GM21381 (cell line): Measurements from ENCODE around the gene ATP7A.
"Not testable (repeated sequence)": the region's sequence is repeated elsewhere in the genome, so short reads cannot be mapped to it uniquely, and the experiment has no call there.

Source experiments
- ATAC-seq: cut with Tn5 transposase; IDR thresholded peaks from one replicate; pipeline ENCODE4 v1.9.1; 2021; ENCODE audit warnings: mild to moderate bottlenecking, moderate library complexity; ENCODE audit not compliant: unreplicated experiment

ATP7A gene

DNA sequence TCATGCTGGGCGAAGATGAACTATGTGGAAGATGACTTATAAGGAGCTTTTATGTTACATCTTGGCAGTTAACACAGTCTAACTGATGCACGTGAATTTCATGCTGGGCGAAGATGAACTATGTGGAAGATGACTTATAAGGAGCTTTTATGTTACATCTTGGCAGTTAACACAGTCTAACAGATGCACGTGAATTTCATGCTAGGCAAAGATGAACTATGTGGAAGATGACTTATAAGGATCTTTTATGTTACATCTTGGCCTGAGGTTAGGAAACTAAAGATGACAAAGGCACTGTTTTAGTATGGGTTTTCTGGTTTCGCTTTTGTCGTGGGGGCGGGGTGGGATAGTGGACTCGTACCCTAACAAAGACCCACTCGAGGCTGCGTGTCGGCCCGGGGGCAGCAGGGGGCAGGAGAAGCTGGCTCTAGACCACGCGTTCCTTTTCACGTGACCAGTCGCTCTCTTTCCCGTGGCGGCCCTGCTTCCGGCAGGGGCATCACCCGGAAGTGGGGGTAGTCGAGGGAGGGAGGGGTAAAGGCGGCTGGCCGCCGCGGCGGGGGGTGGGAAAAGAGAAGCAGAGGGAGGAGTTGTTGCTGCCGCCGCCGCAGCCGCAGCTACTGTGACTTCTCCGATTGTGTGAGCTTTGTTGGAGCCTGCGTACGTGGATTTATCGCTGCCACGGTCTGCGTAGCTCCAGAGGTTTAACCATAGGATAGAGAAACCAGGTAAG is at the start of gene ATP7A:
Gene ATP7A (plus strand): TSS at position 586 of the 733 bp plus-strand sequence. CDS start 60,949 bp downstream, outside the sequence.
- peak; percentile 95 for ATAC-seq

DNA sequence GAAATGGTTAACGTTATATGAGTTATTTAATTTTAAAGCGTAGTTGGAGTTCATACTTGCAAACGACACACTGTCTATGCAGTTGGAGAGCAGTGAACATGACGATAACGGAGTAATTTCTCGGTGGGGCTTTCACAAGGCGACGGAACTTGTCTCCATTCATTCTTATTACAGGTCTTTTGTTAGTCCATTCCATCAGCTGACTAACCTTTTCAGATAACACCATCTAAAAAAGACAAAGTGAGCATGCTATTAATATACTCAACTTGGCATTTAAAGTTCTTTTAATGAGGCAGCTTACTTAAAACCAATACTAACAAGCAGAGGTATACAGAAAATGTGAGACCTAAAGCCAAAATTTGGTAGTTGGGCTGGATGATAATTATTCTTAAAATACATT is 35.1 kb upstream of the ATP7A start:
- ATAC-seq, result no peak

DNA sequence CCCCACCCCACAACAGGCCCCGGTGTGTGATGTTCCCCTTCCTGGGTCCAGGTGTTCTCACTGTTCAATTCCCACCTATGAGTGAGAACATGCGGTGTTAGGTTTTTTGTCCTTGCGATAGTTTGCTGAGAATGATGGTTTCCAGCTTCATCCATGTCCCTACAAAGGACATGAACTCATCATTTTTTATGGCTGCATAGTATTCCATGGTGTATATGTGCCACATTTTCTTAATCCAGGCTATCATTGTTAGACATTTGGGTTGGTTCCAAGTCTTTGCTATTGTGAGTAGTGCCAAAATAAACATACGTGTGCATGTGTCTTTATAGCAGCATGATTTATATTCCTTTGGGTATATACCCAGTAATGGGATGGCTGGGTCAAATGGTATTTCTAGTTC is 29.1 kb upstream of the ATP7A start:
- ATAC-seq, result not testable (repeated sequence)

DNA sequence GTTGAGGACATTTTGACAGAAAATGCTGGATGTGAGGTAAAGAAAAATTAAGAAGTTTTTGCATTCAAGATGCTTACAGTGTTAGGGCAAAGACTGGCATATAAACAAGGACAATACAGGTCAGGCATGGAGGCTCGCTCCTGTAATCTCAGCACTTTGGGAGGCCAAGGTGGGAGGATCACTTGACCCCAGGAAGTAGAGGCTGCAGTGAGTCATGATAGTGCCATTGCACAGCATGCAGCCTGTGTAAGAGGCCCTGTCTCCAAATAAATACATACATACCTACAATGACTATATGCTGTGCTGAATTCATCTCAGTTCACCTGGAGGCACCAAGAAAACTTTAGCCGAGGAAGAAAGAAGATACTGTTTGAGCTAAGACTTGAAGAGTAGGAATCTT is 17.6 kb upstream of the ATP7A start:
- ATAC-seq, result no peak

DNA sequence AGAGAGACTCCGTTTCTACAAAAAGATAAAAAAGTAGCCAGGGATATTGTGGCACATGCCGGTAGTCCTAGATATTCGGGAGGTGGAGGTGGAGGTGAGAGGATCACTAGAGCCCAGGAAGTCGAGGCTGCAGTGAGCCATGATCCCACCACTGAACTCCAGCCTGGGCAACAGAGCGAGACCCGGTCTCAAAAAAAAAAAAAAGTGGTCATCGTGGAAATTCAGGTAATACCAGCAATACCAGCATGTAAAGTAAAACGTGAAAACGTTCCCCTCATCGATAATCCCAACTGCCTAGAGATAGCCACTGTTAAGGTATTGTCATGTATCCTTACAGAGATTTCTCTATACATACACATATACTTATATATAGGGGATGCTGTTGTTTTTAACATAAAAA is 16.8 kb upstream of the ATP7A start:
- no peak for ATAC-seq

DNA sequence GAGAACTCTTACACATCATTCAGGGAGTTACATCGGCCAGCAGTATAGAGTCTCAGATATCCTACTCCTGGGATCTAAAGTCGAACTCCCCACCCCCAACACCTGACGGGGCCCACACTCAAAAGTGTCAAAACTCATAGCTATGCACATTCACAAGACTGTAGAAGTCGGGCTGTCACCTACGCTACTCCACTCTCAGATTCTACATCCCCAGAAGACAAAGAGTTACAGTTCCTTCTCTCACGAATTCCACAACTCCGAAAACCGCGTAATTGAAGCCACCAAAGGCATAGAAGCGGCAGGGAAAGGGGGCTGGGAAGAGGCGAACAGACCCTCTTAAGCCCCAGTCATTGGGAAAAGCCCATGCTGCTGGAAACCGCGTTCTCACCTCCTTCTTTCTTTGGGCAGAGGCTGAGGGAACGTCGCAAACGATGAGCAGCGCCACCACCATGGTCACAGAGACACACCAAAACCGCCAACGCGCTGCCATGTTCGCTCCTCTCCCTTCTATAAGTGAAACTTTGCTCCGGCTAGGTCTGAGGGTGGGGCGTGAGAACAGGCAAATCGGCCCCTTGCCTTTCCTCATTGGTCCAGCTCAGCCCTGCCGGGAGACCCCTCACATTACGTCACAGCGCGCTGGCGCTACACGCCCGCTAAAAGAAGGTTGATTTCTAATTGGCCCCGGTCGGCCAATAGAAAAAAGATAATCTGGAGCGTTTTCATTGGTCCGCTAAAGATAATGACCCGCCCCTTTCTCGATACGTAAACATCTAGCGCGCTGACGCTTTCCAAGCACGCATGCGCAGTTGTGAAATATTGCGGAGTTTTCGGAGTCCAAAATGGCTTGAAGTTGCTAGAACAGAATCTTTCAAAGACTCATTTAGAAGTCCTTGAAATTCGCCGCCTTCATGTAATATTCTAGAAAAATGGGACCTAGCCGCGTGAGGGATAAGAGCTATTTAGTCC is 15.3 kb upstream of the ATP7A start, which contains the start of gene MAGT1:
Gene MAGT1 (minus strand): TSS at position 515 of the 966 bp plus-strand sequence. CDS start 25 bp downstream, at position 490.
- ATAC-seq, result peak; percentile 89

DNA sequence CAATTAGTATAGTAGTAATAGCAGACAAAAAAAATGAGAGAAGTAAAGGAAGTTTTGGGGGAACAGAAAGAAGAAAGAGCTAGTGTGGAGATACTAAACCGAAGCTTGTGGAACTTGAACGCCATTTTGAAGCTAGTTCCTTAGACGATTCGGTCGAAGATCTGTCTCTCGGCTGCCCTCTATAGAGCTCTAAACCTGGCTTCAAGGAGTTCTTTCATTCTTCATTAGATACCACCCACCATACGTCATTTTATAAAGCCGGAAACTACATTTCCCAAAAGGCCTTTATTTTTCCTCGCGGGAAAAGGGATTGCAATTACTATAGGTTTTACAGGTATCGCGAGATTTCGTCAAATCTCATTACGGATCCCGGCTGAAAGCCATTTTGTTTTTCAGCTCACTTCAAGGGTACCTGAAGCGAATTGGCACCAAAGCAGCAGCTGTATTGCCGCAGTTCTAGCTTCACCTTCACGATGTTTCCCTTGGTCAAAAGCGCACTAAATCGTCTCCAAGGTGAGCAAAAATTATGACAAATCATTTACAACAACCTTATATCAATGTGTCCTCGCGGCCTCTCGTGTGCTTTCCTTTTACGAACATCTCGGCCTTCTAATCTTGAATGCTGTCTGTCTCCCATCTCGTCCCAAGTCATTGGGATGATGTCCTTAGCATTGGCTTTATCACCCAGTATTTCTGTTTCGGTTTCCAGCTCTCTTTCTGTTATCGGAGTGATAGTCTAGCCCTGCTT is 11.2 kb upstream of the ATP7A start, which contains the start of gene COX7B:
Gene COX7B (plus strand): TSS at position 388 of the 748 bp plus-strand sequence. CDS start 86 bp downstream, at position 474.
- peak; percentile 60 for ATAC-seq

DNA sequence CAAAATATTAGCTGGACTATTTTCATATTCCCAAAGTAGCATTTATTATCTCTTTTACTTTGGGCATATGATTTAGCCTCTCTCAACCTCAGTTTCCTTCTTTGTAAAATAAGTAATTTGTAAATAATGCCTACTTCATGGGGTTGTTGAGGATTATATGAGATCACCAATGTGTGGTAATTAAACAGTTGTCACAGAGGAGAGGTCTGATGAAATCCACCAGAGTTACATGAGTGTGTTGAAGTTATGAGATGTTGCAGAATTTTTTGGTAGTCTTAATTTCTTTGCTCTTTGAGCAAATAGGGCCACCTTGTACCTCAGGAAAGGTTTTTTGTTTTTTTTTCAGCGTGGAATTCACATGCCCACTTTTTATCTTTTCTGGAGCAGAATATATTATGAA is 9.8 kb upstream of the ATP7A start:
- no peak for ATAC-seq

DNA sequence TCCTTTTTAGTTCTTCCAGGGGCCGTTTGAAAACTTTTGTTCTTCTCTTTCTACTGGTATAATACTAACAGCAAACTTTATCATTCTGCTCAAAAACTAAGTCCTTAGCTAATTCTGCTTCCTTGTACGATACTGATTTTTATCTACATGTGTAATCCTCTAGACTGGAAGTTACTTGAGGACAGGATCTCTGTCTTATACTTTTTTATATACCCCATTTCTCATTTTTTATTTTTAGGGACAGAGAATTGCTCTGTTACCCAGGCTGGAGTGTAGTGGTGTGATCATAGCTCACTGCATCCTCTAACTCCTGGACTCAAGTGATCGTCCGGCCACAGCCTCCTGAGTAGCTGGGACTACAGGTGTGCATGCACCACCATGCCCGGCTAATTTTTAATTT is 9.0 kb upstream of the ATP7A start:
- no peak for ATAC-seq

DNA sequence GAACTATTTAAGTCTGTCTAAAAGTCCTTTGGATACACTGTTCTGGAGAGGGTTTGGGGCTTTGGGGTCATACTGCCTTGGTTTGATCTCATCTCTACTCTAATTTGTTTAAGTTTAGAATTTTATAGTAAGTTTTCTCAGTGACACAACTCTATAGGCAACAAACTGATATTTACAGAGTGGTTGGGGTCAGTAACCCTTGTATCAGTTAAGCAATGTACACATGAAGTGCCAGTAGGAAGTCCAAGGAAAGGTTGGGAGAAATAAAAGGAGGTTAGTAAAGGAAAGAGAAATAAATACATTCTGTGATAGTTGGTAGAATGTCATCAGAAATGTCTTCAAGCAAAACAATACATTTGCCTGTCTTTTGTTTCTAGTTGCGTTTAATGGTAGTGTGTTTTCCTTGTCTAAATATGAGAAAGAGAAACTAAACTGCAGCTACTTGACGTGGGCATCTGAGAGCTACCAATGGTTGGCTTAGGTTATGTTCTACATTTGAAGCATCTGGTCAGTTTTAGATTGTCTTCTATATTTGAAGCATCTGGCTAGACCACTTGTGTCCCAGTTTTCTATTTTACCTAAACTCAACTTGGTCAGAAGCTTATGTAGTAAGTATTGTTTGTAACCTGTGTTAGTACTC is 6.9 kb downstream of the ATP7A start:
- ATAC-seq, result peak; percentile 52

DNA sequence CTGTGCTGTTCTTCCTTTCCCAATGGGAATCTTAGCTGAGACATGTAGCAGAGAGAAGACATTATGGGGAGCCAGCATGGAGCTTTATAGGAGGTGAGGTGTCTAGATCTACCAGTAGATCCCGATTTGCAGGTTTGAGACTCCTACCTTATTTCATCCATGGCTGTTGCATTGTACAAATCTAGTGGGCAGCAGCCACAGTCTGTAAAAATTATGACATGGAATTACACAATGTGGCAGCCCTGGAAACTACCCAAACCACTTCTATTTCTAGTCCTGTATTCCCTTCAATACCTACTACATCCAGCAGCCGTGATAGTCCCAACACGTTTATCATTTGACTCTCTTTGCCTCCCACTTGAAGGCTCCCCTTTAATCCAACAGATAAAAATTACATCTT is 8.1 kb downstream of the ATP7A start:
- no peak for ATAC-seq

DNA sequence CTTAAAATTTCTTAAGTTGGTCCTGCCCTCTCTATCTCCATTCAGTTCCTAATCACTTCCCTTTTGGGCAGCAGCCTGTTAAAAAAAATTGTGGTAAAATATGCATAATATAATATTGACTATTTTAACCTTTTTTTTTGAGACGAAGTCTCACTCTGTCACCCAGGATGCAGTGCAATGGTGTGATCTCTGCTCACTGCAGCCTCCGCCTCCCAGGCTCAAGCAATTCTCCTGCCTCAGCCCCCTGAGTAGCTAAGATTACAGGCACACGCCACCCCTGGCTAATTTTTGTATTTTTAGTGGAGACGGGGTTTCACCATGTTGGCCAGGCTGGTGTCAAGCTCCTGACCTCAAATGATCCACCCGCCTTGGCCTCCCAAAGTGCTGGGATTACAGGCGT is 8.9 kb downstream of the ATP7A start:
- ATAC-seq, result not testable (repeated sequence)

DNA sequence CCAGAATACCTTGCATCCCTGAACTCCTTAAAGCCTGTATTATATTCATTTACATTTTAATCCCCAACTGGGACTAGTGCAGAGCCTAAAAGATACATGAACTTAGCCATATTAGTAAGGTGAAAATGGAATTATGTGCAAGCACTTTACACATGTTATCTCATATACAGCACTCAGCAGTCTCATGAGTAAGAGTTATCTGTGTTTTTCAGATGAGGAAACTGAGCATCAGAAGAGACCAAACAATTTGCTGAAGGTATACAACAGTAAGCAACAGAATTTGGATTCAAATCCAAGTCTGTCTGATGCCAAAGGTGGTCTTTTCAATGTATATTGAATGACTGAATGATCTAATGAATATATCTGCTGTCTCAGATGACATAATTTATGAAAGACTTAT is 12.3 kb downstream of the ATP7A start:
- ATAC-seq, result no peak

DNA sequence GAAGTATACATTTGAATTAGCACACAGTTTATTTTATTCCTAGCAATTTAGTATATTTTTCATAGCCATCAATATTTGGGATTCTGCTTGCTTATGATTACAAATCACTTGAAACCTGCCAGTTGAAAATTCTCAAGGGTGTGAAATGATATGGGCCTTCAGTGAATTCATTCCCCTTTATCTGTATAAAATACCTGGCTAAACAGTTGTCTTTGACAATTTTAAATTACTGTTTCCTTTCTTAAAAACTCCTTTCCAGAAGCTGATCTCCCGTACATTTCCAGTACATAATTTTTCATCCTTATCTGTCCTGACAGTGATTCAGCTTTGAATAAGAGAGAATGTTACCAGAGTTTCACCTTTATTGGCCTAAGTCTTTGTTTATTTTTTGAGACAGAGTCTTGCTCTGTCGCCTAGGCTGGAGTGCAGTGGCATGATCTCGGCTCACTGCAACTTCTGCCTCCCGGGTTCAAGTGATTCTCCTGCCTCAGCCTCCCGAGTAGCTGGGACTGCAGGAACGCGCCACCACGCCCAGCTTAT is 13.9 kb downstream of the ATP7A start:
- no peak for ATAC-seq

DNA sequence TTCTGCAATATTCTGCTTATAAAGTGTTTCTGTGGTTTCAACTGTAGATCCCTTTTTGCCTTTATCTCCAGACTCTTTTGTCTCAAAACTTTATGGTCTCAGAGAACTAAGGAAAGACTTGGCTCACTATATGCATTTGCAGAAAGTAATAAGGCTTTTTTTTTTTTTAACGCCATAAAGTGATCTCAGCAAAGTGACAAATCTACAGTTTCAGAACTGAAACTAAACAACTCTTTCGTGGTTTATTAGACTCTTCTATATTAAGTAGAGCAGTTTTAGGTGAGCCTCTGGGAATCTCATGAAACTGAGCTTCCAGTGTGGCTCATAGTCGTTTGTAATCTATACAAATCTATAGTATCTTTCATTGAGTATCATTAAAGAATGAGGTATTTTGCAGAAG is 15.3 kb downstream of the ATP7A start:
- ATAC-seq, result no peak

DNA sequence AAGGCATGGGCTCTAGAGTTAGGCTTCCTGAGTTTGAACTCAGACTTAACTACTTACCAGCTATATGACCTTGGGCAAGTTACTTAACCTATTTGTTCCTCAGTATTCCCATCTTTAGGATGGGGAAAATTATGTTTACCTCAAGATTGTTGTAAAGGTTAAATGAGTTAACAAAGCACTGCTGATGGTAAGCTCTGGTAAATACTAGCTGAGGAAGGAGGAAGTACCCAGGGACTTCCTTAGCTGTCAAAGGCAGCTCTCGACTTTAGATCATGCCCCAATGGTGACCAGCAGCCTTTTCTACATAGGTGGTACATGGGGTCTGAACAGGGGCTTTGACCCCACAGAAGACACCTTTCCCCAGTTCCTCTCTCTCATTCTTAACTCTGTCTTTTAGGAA is 20.1 kb downstream of the ATP7A start:
- ATAC-seq, result no peak

DNA sequence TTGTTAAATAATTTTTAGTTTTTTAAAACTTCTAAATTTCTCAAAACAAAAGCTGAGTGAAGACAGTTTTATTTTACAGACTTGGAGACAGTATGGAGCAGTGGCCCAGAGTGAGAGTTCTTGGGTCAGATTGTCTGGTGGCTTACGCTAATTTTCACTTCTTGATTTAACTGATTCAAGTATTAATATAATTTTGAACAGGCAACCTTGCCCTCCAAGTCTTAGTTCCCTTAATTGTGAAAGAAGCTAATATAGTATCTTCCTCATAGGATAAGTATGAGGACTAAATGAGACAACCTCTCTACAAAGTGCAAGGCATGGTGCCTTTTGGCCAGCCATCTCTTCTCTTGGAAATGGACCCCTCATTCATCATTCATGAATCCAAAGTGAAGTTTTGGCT is 25.4 kb downstream of the ATP7A start:
- ATAC-seq, result no peak

DNA sequence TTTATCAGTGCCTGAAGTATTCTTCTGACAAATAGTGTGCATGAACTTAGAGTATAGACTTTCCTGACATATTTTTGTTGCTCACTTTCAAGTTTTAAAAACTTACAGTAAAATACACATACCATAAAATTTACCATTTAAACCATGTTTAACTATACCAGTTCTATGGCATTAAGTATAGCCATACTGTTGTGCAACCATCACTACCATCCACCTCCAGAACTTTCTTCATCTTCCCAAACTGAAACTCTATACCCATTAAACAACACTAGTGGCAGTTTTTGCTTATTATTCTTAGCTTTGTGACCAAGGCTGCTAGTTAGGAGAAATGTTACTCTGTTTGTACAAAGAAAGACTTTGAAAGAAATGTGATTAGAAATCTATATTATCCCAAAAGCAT is 25.8 kb downstream of the ATP7A start:
- no peak for ATAC-seq

DNA sequence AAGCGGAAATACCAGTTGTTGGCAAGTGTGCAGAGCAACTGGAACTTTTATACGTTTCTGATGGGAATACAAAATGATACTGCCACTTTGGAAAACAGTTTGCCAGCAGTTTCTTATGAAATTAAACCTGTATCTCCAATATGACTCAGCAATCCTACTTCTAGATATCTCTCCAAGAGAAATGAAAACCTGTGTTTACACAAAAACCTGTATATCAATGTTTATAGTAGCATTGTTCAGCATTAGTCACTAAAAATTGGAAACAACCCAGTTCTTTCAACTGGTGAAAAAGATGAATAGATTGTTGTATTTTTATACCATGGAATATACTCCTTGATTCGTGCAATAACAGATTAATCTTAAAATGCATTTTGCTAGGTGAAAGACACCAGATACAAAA is 26.8 kb downstream of the ATP7A start:
- no peak for ATAC-seq

DNA sequence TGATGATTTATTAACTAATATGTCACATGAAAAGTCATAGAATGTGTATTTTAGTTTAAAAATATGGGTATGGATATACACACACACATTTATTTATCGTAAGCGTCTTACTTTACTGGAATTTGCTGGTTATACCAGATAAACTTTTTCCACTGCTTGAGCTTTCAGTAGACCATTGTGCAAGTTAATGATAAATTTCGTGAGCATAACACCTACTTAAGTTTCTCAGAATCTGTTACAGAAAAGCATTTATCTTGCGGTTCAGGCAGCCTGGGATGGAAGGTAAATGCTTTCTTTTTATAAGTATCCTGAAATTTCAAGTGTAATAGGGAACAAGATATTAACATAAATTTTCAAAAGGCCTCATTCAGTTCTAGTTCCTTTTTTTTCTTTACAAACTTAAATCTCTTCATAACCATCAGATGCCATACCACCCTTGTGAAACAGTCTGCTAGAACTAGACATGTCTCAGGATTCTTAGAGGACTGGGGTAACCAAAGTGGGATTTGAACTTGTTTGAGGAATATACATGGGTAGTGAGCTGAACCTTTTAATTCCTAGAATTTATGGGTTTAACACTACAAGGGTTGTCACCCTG is 27.7 kb downstream of the ATP7A start:
- no peak for ATAC-seq
